Ammon's horn (tissue), 1 donor: Measurements from ENCODE around the gene ELOA2.
"Not testable (repeated sequence)": the region's sequence is repeated elsewhere in the genome, so short reads cannot be mapped to it uniquely, and the experiment has no call there.

Source experiments
- DNase-seq: peaks from one replicate; pipeline ENCODE4 v3.0.0-alpha.2; 2016; ENCODE audit warnings: low spot score

Gene ELOA2

DNA sequence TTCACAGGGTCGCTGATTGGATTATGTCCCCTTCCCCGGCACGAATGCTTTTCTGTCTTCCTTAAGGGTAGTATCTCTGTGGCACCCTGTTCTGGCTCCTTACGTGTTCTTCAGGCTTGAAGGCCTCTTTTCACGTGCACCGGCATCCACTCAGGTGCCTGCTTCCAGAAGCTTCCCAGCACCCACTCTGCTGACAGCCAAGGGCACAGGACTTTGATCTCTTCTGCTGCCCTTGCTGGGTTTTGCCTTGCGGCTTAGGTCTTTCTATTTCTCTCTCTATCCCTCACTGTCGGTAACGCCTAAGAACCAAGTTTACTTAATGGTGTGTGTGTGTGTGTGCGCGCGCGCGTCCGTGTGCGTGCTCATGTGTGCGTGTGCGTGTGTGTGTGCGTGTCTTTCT is 14.7 kb downstream of the ELOA2 start:
- DNase-seq = not testable (repeated sequence)

DNA sequence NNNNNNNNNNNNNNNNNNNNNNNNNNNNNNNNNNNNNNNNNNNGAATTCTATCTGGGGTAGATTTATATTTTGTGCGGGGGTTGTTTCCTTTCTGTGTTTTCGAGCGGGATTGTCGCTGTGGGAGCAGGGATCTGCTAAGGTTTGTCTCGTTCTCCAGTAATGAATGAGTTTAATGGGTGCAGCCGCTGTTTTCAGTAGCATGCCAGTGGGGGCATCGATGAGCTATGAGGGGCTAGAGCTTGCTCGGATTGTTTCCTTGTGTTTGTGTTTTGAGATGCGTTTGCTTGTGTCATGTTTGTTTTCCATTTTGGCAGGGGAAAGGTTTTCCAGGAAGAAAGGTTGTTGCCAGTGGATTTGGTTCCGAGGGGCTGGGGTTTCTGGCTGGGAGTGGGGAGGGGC is 15.6 kb downstream of the ELOA2 start:
- not testable (repeated sequence) for DNase-seq
